Suprapubic skin (tissue), 4 donors: ENCODE results near the gene LONP2.

Source experiments
- CTCF ChIP-seq, 2 donors: fragments of 200-600 bp in 1 of 2; fragments of 450-650 bp in 1 of 2; sonication (generic) in 1 of 2; IDR thresholded peaks; one replicate each; pipeline ENCODE4 v1.5.1; 2016 to 2019; ENCODE audit warnings: antibody characterized with exemption in 2 of 2, mild to moderate bottlenecking in 1 of 2, moderate library complexity in 1 of 2
- POLR2A ChIP-seq, 2 donors: fragments of 450-650 bp; IDR thresholded peaks; one replicate each; pipeline ENCODE4 v1.6.1; 2017; ENCODE audit warnings: antibody characterized with exemption in 2 of 2, mild to moderate bottlenecking in 2 of 2, moderate library complexity in 2 of 2
- POLR2AphosphoS5 ChIP-seq, 3 donors: sonication (generic); formaldehyde crosslinking; IDR thresholded peaks; one replicate each; pipeline ENCODE4 v1.6.1; 2017; ENCODE audit warnings: antibody characterized with exemption in 3 of 3

GRCh38 chr16:48256579-48257177 lies 12.6 kb downstream of the LONP2 start:
- TF ChIP-seq POLR2AphosphoS5 (IDR thresholded peaks at IDR 0.05) (no peak), CTCF (IDR thresholded peaks at IDR 0.05) (no peak), POLR2A (IDR thresholded peaks at IDR 0.05) (no peak)
